WI38 (cell line): ENCODE results near the gene PIEZO2.

Experiments
- H3K4me3 ChIP-seq: 2 replicates; pipeline ENCODE4 v1.5.1; 2011; ENCODE audit warnings: low read depth, mild to moderate bottlenecking, control low read depth, low read length
- TF ChIP-seq, protein P1 (sequence below): IDR thresholded peaks from 2 replicates; pipeline ENCODE4 v1.5.1; 2012; ENCODE audit warnings: low read depth, mild to moderate bottlenecking, control low read depth, low read length

PIEZO2 gene

DNA sequence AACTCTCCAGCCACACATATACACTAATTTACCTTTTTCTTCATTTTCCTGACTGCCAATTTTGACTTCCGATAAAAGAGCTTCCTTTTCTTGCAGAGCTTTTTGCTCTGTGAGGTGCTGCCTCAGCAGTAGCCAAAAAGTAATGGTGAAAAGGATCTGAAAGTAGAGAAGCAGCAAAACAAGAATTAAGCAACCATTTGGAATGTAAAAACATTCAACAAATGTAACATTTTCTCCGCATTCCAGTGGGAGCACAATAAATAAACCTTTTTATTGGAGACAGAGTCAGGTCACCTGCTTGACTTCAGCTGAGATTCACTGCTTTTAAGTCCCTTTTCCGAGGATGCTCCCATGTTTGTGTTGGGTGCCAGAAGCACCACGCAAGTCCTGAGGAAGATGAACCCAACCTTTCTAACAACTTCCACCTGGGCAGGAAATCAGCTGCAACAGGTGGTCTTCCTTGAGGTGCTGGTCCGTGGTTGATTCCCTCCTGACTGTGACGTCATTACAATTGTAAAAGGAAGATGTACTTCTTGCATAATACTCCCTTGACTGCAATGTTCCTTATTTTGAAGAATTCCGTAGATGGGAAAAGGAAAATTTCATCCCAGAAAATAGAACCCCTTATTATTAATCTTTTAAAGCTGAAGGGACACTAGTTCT is 358.1 kb downstream of the PIEZO2 start:
- TF ChIP-seq, protein P1, sequence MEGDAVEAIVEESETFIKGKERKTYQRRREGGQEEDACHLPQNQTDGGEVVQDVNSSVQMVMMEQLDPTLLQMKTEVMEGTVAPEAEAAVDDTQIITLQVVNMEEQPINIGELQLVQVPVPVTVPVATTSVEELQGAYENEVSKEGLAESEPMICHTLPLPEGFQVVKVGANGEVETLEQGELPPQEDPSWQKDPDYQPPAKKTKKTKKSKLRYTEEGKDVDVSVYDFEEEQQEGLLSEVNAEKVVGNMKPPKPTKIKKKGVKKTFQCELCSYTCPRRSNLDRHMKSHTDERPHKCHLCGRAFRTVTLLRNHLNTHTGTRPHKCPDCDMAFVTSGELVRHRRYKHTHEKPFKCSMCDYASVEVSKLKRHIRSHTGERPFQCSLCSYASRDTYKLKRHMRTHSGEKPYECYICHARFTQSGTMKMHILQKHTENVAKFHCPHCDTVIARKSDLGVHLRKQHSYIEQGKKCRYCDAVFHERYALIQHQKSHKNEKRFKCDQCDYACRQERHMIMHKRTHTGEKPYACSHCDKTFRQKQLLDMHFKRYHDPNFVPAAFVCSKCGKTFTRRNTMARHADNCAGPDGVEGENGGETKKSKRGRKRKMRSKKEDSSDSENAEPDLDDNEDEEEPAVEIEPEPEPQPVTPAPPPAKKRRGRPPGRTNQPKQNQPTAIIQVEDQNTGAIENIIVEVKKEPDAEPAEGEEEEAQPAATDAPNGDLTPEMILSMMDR = no peak
- H3K4me3 ChIP-seq = no peak overlapping the region

DNA sequence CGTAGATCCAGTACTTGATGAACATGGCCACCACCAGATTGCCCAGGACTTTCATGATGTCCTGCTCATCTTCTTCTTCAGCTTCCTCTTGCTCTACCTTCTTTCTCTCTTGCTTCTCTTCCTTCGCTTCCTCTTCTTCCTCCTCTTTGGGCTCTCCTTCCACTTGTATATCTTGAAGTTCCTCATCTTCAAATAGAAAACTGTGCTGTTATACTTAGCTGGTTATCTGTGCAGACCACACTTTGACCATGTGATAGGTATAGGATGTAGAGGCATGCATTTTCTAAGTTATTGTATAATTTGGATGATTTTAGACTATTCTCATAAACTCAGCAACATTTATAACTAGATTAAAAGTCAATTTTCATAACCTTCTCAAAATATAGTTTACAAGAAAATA is 360.2 kb downstream of the PIEZO2 start:
- H3K4me3 ChIP-seq = no peak overlapping the region
- TF ChIP-seq, protein P1 = no peak

DNA sequence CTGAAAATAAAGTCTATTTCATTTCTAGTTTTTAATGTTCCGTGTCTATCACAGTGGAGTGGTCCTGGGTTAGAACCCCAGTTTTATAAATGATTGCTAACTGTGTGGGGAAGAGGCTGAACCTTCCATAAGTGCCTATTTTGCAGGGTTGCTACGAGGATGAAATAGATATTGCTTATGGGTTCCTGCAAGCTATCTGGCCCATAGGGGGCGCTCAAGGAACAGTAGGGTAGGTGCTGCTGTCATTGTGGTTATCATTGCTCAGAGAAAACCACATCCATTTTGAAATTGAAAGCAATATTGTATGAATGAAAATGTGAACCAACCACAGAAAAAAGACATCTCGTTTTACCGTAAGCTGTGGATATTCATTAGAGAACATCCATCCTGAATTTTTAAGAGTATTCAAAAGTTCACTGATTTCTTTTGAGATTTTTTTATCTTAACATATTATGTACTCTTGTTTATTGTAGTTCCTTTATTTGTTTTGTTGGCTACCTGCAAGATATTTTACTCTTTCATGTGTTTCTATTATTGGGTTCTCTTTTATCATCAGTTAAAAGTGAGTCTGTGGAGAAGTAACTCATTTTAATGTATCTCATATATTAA is 362.0 kb downstream of the PIEZO2 start:
- no peak overlapping the region for H3K4me3 ChIP-seq
- TF ChIP-seq, protein P1 = peak; percentile 87

DNA sequence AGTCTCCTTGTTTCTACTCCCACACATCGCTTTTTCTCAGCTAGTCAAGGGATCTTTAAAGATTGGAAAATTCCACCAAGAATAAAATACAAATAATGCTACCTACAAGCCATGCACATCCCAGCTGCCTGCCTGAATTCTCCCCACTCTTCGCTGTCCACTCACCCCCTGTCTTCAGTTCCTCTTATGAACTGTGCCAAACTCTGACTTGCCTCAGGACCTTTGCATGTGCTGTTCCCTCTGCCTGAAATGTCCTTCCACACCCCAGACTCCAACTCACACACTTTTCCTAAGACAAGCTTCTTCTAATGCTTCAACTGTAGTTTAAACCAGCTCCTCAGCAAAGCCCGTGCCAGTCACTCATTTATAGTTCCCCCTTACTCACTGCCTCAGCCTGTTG is 363.6 kb downstream of the PIEZO2 start:
- TF ChIP-seq, protein P1 = no peak

DNA sequence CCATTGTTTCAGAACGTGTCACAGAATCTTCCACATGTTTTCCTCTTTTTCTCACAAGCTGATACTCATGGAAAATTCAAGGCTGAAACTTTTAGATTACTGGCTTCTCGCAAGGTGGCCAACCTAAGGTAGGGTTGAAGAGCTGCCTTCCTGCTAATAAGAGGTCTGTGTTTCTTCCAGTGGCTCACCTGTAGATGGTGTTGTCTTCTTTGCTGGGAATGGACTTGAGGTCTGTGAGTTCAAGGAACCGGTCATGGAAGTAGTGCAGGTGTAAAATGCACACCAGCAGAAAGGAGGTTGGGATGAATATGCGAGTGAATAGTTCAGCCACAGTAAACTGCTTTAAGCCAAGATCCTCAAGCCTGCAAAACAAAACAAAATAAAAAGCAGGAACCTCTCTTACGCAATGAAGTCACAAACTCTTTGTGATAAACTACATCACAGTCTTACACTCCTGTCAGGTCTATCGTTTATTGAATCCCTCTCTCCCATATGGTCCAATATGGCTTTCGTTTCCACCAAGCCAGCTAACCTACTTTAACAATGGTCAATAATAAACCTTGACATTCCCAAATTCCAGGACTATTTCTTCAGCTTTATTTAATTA is 364.7 kb downstream of the PIEZO2 start:
- TF ChIP-seq, protein P1 = no peak

More for the DNA sequence above, 363.6 kb downstream of the PIEZO2 start:
- H3K4me3 ChIP-seq = no peak overlapping the region

DNA sequence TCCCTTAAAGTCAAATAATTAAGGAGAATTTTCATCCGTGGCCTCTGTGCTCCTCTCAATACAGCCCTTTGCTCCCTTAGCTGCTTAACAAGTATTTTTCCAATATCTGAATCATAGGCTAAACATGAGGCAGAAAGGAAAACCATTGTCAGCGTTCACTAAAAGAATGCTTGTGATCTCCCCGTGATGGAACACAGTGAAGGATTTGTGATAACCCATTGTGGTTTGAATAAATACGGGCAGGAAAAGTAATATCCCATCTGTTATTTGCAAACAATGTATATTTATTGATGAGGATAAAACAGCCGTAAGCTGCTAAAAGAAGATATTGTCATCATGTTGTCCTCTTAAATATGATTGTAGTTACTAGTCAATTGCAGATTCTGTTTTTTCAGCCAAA is 365.4 kb downstream of the PIEZO2 start:
- TF ChIP-seq, protein P1 = no peak
- H3K4me3 ChIP-seq = no peak overlapping the region

More for the DNA sequence above, 364.7 kb downstream of the PIEZO2 start:
- no peak overlapping the region for H3K4me3 ChIP-seq

DNA sequence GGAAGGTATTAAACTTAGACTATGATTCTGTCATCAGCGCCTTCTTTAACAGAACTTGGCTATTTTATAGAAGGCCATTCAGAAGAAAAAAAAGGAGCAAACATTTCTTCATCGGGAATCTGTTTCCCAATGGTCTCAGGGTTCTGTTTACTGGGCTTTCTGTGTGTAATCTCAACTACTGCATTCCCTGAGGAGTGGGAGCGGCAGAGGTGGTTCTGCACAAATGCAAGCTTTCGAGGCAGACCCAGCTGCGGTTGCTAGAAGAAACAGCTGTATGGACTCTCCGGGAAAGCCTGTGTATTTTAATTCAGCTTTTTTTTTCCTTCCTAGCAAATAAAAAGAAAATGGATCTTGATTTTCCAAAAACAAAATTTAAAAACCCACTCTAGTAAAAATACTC is 372.9 kb downstream of the PIEZO2 start:
- TF ChIP-seq, protein P1 = no peak
- no peak overlapping the region for H3K4me3 ChIP-seq
